NK-92 (cell line): ENCODE data around the gene LTC4S.

Experiments
- DNase-seq: peaks from one replicate; lab custom pipeline; 2025; ENCODE audit not compliant: unreplicated experiment; lab: John Stamatoyannopoulos, UW

LTC4S gene

DNA sequence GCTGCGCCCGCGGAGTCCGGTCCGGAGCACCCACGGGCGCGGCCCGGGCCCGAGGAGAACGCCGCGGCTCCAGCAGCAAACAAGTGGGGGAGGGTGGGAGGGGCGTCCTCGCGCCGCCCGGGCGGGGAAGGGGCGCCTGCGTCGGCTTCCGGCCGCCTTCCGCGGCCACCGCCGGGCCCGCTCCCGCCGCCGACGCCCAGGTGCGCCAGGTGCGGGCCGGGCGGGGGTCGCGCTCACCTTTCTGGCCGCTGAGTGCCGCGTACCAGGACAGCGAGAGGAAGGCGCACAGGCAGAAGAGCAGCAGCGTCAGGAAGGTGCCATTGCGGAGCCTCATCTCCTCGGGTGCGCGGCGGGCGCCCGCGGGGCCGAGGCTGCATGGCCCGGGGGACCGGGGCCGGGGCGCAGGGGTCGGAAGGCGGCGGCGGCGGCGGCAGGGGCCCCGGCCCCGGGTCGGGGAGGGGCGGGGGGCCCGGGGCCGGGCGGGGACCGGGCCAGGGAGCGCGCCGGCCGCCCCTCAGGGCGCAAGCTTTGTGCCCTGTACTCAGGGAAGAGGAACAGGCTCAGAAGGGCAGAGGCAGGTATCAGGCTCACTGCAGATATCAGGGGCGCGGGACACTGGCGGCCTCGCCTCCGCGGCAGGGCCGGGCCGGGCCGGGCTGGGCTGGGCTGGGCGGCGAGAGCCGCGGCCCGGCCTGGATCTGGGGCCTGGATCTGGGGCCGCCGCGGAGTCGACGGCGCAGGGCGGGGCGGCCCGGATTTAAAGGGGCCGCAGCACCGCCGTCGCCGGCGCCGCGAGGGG lies 12.7 kb downstream of the LTC4S start, which contains the start of gene MGAT4B:
MGAT4B (minus strand) TSS at position 617 of the 799 bp plus-strand sequence; CDS start at position 334, 283 bp downstream.
- no peak for DNase-seq

DNA sequence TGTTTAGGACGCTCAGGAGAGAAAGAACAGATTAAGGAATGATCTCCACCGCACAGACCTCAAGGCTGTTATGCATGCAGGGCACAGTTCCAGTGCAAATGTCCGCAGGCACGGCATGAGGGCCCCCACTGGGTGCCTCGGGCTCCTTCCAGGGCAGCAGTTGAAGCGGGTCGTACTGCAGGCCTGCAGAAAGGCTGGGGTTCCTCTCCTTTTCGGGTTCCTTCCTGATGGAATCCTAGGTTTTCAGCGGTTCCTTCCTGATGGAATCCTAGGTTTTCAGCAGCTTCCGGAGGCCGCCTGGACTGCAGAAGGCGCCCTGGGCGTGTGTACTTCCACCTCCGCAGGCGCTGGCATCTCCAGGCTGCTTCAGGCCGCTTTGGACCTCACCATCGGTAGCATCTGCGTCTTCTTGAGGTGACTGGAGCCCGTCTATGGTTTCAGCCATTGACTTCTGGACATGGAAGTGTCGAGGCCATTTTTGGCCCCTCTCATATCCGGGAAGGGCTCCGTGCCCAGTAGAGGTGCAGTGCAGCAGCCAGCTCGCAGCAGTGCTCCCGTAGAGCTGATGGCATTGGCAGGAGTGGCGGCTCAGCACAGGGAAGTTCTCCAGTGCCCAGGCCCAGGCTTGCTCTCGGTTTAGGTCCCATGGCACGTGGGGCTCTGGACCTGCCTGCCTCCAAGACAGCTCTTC lies 18.5 kb downstream of the LTC4S start:
- no peak for DNase-seq

DNA sequence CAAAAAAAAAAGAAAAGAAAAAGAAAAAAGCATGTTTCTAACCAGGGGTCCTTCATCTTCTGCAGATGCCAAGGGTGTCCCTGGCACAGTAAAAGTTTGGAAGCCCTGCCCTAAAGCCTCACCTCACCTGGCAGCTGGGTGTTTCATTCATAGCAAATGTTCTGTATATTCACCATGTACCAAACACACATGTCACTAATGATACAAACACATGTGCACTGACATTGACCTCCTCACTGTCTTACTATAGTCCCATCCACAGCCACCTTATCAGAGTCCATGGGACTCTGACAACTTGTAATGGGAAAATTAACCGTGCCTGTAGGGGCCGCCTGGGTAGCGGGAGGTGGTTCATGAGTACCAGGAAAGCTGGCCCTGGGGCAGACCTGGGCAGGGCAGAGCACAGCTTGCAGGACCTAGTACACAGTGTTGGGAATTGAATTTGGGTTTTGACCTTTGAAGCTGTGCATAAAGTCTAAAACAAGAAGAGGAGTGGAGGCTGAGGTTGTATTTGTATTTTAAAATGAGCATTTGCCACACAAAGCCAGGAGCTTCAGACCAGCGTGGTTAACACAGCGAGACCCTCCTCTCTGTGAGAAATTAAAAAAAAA lies 19.3 kb downstream of the LTC4S start:
- no peak for DNase-seq

DNA sequence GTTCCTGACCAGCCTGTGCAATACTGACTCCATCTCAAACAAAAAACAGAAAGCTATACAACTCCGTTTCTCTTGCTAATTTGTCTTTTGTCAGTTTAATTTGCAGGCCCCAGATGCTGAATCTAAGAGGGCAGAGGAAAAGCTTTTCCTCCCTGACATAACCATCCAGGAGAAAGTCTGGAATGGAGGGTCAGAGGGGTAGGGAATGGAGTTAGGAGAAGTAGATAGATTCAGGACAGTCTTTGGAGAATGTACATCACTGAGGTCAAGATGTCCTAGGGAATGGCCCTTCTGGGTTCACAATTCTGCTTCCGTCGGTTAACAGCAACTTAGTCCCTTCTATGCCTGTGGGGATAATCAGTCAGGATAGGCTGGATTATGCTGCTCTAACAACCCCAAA lies 20.3 kb downstream of the LTC4S start:
- no peak for DNase-seq

GRCh38 chr5:179815491-179816249 lies 21.9 kb downstream of the LTC4S start:
- DNase-seq, result no peak

- DNase-seq, result no peak
These were observed 22.6 kb downstream of the LTC4S start for GRCh38 chr5:179816401-179816795.

DNA sequence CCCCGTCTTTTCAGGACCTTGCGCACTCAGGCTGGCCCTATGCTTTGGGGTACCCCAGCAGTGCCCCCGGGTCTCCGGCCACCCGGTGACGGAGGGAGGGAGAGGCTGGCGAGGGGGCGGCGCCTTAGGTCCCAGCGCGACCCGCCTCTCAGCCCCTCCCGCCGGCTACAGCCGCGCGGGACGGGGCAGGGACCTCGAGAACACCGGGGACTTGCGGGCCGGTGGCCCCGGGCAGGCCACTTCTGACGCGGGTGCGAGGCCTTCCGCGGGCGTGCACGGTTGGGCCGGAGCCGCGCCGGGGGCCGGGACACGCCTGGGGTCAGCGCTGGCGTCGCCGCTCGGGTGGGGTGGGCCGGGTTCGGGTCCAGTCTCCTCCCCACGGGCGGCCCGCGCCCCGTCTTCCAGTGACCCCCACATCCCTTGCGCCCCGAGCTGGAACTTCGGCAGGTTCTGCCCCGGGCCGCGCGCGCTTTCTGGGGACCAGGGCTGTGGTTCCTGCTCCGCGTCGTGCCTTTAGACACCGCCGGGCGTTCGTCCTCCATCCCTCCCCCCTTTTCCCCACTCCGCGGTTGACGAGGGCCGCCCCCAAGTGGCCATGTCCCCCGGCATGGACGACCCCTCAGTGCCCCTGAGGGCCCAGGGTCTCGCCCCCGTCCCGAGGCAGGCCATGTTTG lies 23.1 kb downstream of the LTC4S start:
- no peak for DNase-seq

GRCh38 chr5:179817470-179817840 lies 23.7 kb downstream of the LTC4S start:
- no peak for DNase-seq

DNA sequence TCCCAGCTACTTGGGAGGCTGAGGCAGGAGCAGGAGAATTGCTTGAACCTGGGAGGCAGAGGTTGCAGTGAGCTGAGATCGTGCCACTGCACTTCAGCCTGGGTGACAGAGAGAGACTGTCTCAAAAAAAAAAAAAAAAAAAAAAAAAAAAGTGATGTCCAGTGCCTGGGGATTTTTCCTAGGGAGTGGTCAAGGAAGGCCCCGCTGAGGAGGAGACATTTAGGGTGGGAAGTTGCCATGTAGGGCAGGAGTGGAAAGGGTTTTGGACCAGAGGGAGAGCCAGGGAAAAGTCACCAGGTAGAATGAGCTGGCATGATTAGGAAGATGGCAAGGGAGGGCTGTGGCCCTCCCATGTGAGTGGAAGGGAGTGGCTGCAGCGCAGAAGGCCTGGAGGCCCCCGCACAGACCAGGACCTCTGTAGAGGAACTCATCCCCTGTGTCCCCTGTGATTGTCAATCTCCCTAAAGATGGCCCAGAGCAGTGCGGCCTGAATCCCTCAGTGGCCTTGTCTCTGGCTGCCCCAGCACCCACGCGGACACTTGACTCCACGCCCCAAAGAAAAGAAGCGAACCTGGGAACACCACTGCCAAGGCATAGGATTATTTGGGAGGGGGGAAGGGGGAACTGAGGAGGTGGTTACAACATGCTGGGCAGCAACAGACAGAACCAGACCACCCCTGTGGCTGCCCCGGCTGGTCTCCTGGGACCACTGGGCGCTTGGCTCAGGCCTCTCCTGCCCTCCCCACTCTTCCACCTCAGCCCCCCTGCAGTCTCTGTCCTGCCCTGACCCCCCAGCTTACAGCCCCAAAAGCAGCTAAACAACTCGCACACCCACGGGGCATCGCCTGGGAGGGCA lies 24.3 kb downstream of the LTC4S start:
- no peak for DNase-seq

GRCh38 chr5:179818746-179819295 lies 25.0 kb downstream of the LTC4S start:
- DNase-seq, result no peak

DNA sequence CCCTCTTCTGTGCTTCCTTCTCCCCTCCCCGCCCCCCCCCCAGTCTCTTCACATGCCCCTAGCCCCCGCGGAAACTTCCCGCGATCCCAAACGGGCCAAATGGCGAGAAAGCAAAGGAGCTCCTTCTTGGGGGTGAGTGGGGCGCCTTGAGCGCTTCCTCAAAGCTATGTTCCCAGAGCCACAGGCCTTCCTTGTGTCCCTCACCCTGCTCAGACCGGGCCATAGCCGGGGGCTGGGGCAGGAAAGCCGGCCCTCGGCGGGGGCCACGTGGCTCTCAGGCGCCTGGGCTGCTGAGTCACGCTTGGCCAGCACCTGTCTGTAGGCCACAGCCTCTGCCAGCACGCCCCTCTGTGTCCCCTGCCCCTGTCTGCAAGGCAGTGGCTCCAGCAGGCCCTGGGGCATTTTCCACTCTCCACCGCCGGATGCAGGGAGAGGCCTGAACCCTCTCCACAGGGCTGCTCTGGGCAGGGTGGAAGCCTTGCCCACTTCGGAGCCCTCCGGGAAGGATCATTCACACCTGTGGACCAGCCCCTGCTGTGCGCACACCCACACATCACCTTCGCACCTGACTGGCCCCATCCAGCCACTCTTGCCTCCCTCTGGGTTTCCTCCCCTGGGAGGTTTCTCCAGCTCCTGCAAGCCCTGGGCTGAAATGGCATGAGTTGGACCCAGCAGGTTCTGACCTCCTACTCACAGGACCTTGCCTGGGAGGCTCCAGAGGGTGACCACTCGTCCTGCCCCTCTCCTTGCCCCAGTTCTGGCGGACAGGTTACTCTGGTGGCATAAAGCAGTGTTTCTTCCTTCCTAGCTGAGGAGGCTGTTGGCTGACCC lies 25.7 kb downstream of the LTC4S start:
- DNase-seq, result no peak

GRCh38 chr5:179820127-179820482 lies 26.3 kb downstream of the LTC4S start:
- no peak for DNase-seq

- DNase-seq, result no peak
These were observed 26.9 kb downstream of the LTC4S start, which contains the start of gene SQSTM1 for GRCh38 chr5:179820483-179821297. SQSTM1 (plus strand) TSS chr5:179820905; CDS start chr5:179820937, 32 bp downstream.

GRCh38 chr5:179821298-179822058 lies 27.7 kb downstream of the LTC4S start:
- DNase-seq, result no peak

DNA sequence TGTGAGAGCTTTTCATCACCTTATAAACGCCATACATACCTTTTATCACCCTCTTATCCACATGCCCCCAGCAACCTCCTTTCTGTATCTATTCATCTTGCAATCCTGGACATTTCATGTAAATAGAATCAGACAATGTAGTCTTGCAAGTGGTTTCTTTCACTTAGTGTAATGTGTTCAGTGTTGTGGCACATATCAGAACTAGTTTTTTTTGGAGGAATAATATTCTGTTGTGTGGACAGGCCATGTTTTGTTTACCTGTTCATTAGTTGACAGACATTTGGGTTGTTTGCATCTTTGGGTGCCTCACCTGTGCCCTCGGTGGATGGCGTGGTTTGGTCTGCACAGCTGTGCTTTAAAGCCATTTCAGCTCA lies 28.3 kb downstream of the LTC4S start:
- DNase-seq, result no peak

DNA sequence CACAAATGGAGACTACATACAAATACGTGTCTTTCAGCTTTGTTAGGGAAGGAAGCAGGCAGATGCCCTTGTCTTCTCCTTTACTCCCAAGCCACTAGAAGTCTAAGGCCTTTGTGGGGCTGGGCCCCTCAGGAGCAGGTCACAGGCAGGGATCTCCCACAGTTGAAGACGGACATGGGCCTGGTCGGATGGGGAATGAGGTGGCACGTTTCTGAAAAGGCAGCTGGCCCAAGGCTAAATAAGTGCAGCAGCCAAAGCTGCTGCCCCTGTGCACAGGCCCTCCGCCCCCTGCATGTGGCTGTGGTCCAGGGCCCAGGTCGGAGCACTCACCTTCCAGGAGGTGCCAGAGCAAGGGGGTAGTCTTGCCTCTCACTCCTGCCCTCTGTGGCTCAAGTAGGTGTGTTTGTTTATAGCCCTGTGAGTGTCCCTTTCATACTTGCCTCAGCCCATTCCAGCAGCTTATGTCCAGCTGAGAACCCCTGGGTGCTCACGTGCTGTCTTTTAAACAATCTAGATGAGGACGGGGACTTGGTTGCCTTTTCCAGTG lies 28.7 kb downstream of the LTC4S start:
- DNase-seq, result no peak
